AG04449 (cell line): ENCODE data around the gene AK4.

Experiments
- CTCF ChIA-PET: fragments of 350-600 bp; formaldehyde crosslinking; extraction: SDS; loops from one replicate; lab custom pipeline; 2021; ENCODE audit warnings: antibody characterized with exemption; lab: Yijun Ruan, JAX
- POLR2A ChIA-PET: fragments of 400-600, 350-600 bp; formaldehyde crosslinking; extraction: SDS; loops from one replicate; lab custom pipeline; 2020; ENCODE audit warnings: antibody characterized with exemption, inconsistent platforms; lab: Yijun Ruan, JAX
- DNase-seq: peaks from one replicate; pipeline ENCODE4 v3.0.0-alpha.2; 2010; ENCODE audit warnings: low read depth, low spot score
- H3K4me3 ChIP-seq: 2 replicates; pipeline ENCODE4 v1.5.1; 2011; ENCODE audit warnings: low read depth, mild to moderate bottlenecking, control low read depth, low read length
- TF ChIP-seq, protein P1 (sequence below): IDR thresholded peaks from one replicate; pipeline ENCODE4 v1.5.1; 2011; ENCODE audit warnings: mild to moderate bottlenecking, moderate library complexity, low read length, control low read depth, inconsistent platforms; ENCODE audit not compliant: insufficient read depth; ENCODE audit errors: missing control alignments

AK4 gene

DNA sequence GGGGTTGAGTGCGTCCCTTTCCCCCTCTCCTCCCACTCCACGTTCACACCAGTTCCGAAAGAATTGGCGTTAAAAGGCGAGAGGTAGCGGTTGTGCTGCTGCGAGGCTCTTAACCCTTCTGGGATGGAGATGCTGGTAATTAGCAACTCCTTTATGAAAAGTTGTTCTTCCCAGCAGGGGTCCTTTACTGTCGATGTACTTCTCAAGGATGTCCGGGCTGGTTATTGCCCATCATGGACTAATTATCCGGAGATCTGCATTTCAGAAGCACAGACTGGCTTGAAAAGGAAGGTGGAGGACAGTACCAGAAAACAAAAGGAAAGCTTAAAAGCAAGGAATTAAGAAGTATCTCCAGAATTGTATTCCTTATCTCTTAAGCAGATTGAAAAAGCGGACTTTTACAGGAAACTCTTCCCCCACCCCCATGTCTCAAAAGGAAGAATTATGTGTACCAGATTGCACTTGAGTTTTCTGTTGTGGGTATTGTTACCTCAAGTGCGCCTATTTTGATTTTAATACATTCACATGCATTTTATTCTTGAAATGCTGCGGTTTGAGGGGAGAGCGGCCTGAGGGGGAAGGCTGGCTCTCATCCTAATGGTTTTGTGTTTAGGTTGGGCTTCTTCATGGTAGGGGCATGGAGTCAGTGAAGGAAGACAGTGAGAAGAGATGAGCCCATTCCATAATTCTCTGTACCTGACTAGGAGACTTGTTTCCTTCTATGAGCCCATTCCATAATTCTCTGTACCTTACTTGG lies 1.5 kb downstream of the AK4 start:
- TF ChIP-seq, protein P1, sequence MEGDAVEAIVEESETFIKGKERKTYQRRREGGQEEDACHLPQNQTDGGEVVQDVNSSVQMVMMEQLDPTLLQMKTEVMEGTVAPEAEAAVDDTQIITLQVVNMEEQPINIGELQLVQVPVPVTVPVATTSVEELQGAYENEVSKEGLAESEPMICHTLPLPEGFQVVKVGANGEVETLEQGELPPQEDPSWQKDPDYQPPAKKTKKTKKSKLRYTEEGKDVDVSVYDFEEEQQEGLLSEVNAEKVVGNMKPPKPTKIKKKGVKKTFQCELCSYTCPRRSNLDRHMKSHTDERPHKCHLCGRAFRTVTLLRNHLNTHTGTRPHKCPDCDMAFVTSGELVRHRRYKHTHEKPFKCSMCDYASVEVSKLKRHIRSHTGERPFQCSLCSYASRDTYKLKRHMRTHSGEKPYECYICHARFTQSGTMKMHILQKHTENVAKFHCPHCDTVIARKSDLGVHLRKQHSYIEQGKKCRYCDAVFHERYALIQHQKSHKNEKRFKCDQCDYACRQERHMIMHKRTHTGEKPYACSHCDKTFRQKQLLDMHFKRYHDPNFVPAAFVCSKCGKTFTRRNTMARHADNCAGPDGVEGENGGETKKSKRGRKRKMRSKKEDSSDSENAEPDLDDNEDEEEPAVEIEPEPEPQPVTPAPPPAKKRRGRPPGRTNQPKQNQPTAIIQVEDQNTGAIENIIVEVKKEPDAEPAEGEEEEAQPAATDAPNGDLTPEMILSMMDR = no peak

DNA sequence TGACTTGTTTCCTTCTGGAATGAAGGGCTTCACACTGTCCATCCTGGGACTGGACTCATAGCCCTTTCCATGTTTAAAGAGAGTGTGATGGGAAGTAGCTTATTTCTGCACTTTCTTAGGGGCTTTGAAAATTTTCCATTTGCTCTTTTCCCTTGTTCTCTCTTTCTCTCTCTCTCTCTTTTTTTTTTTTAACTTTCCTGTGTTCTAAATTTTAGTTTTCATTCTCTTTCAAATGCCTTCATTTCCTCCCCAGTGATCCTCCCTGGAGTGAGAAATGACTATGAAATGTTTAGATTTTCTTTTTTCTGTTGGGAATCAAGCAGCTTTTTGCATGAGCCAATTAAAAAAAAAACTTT lies 2.1 kb downstream of the AK4 start:
- no peak for DNase-seq
- CTCF ChIA-PET = interaction anchor here (0.6 to 1.5 kb wide), 2 partner anchors 59 to 218 kb away, joined by 3 to 4 read pairs; no protein-coding TSS in a partner anchor
- TF ChIP-seq, protein P1 = no peak
- no peak overlapping the region; the same call in 1 of the 2 replicates for H3K4me3 ChIP-seq
- POLR2A ChIA-PET = no interaction called here

More for the DNA sequence above, 1.5 kb downstream of the AK4 start:
- DNase-seq = no peak
- ChIA-PET CTCF (interaction anchor here (0.6 to 1.6 kb wide), 3 partner anchors 59 to 539 kb away, joined by 3 to 5 read pairs (median 4); no protein-coding TSS in a partner anchor), POLR2A (interaction anchor here (1.2 kb wide), 1 partner anchor 275 kb away, joined by 4 read pairs; no protein-coding TSS in a partner anchor)
- H3K4me3 ChIP-seq = peak overlapping the region; percentile 60

DNA sequence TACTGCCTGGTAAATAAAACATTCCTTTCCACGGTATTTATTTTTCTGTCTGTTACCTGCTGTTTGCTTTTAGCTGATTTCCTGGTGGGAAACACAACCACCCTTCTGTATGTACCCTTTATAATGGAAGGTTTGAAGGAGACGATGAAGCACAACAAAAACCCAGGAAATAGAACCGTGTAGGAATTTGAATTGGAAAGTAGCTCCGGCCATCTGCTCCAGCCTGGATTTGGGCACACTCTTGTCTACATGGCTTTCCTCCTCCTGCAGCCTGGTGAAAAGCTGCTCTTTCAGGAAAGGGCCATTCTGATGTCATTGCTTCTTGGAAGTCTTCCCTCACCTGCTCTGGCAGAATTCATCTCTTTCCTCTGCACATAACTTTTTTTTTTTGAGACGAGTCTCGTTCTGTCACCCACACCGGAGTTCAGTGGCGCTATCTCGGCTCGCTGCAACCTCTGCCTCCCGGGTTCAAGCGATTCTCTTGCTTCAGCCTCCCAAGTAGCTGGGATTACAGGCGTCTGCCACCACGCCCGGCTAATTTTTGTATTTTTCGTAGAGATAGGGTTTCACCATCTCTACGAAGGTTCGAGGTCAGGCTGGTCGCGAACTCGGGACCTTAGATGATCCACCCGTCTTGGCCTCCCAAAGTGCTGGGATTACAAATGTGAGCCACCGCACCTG lies 2.7 kb downstream of the AK4 start:
- CTCF ChIA-PET = interaction anchor here (0.6 kb wide), 1 partner anchor 16 kb away, joined by 3 read pairs; no protein-coding TSS in a partner anchor
- no peak for DNase-seq
- POLR2A ChIA-PET = no interaction called here
- TF ChIP-seq, protein P1 = no peak
- H3K4me3 ChIP-seq = no peak overlapping the region

DNA sequence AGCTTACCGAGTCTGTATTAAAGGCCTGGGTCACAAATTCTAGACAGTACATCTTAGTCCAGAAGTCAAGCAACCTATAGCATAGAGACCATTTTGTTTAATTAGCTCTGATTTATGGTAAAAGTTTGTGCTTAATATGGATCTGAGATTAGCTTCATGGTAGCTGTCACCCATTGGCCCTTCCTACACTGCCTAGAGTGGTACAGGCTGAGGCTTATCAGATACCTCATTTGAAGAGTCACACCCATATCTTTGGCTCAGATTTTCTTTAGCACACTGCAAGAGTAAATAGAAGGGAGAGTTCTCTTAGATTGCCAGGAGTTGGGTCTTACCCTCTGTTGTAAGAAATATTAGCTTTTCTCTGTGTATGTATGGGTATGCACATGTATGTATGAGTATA lies 3.6 kb downstream of the AK4 start:
- TF ChIP-seq, protein P1 = no peak
- CTCF ChIA-PET = interaction anchor here (0.6 kb wide), 1 partner anchor 64 kb away, joined by 3 read pairs; no protein-coding TSS in a partner anchor
- POLR2A ChIA-PET = no interaction called here
- no peak for DNase-seq
- no peak overlapping the region for H3K4me3 ChIP-seq

DNA sequence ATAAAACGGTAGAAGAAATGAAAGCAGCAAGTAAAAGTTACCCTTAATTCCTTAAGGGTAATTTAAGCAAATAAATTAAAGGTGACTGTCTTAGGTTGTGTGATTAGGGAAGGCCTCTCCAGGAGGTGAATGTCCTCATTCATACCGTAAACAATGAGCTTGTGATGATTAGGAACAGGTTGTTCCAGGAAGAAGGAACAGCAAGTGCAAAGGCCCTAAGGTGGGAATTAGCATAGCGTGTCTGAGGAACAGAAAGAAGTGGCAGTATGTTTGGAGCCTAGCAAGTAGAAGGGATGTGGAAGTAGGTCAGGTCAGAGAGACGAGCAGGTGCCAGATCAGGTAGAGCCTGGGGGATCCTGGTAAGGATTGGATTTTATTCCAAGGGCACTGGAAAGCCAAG lies 5.6 kb downstream of the AK4 start:
- ChIA-PET POLR2A (no interaction called here), CTCF (interaction anchor here (0.6 to 0.8 kb wide), 2 partner anchors 15 to 59 kb away, joined by 3 read pairs; no protein-coding TSS in a partner anchor)
- DNase-seq = no peak
- TF ChIP-seq, protein P1 = no peak
- no peak overlapping the region for H3K4me3 ChIP-seq
